ENCODE measurements around the gene LRRC45.

The LRRC45 gene

DNA sequence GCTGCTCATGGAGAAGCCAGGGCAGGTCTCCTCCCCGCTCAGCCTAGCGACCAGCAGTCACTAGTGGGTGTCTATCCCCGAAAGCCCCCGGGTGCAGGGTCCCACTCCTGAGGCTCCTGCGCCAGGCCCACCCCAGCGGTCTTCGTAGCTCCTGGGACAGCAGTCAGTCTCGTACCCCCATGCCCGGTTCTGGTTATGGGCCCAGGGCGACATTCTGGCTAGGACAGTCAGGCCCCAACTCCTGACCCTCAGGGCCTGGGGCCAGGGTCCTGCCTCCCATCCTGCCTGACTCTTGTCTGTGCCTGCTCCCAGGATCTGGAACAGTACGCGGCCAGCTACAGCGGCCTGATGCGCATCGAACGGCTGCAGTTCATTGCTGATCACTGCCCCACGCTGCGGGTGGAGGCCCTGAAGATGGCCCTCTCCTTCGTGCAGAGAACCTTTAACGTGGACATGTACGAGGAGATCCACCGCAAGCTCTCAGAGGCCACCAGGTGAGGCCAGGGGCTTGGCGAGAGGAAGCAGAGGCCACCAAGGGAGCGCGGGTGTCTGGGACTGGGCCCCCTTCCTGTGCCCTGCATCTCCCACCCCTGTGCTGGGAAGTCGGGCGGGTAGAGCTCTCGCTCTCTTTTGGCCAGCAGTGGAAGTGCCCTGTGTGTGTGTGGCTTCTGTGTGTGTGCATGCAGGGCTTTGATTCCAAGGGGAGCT lies 30.6 kb downstream of the LRRC45 start:
- DNase-seq, result no peak

DNA sequence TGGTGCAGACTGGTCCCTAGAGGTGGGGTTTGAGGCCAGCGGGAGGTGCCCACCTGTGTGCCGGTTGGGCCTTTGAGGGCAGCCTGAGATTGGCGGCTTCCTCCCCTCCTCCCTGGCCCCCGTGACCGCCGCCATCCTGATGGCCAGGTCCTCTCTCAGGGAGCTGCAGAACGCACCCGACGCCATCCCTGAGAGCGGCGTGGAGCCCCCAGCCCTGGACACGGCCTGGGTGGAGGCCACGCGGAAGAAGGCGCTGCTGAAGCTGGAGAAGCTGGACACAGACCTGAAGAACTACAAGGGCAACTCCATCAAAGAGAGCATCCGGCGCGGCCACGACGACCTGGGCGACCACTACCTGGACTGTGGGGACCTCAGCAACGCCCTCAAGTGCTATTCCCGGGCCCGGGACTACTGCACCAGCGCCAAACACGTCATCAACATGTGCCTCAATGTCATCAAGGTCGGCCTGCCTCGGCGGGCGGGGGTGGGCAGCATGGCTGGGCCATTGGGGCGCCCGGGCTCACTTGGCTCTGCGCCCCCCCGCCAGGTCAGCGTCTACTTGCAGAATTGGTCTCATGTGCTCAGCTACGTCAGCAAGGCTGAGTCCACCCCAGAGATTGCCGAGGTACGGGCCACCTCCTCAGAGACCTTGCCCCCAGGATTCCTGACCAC lies 31.4 kb downstream of the LRRC45 start:
- DNase-seq, result no peak

DNA sequence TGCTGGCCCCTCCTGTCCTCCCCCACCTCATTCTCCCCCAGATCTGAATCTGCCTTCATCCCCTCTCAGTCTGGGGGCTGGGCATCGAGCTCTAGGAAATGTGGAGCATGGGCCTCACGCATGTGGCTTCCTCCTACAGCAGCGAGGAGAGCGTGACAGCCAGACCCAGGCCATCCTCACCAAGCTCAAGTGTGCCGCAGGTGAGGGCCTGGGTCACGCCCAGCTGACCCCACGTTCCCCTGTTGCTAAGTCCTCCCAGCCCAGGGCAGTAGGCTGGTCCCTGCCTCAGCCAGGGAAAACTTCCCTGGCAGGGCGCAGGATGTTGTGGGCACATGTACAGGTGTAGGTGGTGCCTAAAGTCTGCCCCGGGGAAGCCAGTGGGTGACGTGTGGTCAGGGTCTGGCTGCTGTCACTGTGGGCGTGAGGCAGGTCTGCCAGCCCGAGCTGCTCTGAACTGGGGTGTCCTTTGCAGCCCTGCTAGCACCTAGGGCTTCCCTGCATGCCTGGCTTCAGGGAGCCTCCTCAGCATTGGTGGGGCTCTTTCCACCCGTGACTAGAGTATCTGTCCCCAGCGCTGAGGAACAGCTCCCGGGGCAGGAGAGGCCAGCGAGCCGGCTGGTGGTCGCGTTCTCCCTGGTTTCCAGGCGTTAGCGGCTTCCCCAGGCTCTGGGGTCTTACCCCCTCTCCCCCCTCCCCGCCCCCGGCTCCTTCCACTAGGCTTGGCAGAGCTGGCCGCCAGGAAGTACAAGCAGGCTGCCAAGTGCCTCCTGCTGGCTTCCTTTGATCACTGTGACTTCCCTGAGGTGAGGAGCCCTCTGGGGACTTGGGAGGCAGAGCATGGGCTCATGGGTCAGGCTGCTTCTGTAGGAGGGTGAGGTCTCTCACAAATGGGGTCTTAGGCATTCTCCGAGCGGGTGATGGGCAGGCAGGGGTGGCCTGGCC lies 32.2 kb downstream of the LRRC45 start:
- no peak for DNase-seq

DNA sequence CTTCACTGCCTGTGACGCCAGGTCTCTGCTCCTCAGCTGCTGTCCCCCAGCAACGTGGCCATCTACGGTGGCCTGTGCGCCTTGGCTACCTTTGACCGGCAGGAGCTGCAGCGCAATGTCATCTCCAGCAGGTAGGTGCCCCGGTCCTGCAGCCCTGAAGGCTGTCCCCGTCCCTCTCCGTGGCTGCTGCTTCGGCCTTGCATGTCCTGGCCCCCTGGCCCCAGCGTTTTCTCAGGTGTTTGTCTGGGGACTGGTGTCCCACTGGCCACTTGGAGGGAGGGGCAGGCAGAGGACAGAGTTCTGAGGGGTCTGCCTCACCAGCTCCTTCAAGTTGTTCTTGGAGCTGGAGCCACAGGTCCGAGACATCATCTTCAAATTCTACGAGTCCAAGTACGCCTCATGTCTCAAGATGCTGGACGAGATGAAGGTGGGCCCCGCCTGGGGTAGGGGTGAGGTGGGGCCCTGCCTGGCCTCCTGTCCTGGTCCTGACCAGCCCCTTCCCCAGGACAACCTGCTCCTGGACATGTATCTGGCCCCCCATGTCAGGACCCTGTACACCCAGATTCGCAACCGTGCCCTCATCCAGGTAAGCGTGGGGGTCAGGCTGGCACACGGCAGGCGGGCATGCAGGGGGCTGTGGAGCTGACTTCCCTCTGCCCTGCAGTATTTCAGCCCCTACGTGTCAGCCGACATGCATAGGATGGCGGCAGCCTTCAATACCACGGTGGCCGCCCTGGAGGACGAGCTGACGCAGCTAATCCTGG lies 33.0 kb downstream of the LRRC45 start:
- no peak for DNase-seq

DNA sequence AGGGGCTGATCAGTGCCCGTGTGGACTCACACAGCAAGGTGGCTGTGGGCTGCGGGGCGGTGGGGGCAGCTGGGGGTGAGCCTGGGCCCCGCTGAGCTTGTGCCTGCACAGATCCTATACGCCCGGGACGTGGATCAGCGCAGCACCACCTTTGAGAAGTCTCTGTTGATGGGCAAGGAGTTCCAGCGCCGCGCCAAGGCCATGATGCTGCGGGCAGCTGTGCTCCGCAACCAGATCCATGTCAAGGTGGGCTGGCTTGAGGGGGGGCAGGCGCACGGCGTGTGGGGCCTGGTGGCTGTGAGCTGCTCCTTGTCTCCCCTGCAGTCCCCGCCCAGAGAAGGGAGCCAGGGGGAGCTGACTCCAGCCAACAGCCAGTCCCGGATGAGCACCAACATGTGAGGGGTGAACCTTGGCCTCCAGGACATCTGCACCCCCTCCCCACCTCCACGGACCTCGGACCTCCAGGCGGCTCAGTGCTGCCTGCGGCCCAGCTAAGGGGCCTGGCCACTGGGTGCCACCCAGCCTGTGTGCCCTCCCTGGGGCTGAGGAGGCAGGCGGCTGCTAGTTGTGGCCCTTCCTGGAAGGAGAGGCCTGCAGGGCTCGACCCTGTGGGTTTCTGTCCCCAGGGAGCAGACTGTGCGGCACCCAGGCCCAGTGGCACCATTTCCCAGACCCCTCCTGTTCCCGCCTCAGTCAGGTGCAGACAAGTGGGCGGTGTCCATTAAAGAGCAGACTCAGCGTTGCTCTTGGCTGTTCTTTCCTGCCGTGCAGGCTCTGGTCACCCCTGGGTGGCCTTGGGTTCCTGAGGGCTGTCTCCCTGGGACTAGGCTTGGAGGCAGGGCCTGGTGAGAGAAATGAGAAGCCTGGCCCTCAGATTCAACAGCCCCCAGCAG lies 33.9 kb downstream of the LRRC45 start:
- DNase-seq, result no peak

DNA sequence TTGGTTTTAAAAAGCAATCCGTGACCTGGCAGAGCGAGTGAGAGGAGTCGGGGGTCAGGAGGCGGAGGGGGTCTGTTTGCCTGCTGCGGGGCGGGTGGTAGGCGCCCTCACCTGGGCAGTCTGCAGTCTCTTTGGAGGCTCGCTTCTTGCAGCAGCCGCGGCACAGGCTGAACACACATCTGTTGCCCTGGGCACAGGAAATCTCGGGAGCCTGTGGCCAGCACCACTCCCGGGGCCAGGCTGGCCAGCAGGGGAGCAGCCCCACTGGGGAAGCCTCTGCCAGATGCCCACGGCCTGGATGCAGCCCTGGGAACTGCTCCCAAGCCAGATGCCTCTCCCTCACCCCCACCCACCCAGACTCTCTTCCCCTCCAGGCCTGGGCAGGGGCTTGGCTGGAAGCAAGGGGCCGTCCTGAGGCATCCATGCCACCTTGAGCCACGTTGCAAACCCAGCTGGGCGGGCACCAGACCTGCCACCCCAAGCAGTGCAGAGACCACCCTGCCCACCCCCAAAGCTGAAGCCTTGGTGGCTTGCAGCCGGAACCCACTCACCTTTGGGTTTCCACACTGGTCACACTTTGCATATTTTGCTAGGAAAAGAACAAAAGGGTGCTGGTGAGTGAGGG lies 35.2 kb downstream of the LRRC45 start:
- no peak for DNase-seq

DNA sequence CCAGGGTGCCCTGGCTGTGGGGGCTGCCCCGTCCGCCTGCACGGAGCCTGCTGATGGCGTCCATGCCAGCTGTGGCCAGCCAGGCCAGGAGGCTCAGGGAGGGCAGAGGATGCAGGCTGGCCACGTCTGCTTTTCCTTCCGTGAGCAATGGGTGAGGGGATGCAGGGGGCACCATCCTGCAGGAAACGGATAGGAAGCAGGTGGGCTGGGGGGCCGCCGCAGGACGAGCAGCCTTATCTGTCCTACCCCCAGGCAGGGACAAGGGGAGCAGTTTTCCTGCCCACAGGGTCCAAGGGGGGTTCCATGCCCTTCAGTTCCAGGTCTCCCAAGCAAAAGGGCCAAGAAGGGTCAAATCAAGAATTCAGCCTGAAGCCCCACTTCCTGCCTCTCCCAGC lies 35.7 kb downstream of the LRRC45 start:
- no peak for DNase-seq

DNA sequence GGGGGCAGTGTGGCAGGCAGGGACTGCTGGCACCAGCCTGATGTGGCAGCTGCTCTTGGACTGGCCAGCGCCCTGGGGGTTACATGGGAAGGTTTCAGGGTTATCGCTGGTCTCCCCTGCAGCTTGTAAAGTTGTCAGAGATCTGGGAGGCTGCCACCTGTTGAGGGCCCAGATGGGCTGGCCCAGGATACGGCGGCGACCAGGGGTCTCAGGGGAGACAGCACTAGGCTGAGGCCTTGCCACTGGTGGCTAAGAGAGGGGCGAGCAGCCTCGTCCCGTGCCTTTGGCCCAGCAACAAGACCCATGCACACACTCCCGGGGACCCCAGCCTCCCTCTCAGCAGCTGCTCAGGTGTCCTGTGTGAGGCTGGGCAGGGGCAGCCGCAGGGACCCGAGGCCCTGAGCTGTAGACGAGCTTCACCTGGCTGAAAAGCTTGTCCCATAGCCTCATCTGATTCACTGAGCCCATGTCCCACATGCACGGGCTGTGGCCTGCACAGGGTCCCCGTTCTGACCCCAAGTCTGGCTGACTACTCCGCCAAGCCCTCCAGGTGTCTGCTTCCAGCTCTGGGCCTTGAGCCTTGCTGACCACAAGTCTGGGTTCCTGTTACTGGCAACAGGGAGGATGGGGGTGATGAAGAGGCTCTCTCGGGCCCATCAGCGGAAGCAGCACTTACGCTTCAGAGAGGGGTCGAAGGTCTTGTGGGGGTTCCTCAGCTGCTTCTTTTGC lies 36.3 kb downstream of the LRRC45 start:
- DNase-seq, result no peak

DNA sequence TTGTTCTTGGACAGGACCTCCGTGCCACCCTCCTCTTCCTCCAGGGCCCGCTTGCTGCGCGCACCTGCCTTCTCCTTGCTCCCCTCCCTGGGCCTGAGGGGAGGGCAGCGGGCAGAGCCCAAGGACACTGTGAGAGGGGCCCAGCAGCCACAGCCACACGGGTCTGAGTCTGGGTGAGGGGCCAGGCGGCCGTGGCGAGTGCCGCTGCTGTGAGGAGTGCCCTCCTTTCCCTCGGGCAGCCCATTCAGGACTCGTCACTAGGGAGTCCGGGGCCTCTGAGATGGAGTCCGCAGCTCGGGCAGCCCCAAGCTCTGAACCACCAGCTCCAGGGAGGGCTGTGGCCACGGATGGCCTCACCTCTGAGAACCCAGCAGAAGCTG lies 36.9 kb downstream of the LRRC45 start:
- no peak for DNase-seq

DNA sequence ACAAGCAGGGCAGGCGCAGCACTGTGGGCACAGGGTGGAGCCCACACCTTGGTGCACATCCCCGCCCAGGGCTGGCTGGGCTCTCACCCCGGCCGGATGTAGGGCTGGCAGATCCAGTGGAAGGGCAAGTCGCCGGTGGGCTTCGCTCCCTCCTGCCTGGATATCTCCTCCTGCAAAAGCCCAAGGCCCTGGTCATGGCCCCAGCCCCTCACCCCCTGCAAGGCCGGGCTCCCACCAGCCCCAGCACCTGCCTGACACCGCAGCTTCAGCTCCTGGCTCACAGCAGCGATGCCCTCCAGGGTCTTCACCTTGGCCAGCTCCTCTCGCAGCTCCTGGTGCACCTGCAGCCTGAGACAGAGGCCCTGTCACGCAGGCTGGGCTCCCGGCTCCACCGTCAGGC lies 37.5 kb downstream of the LRRC45 start:
- DNase-seq, result no peak

DNA sequence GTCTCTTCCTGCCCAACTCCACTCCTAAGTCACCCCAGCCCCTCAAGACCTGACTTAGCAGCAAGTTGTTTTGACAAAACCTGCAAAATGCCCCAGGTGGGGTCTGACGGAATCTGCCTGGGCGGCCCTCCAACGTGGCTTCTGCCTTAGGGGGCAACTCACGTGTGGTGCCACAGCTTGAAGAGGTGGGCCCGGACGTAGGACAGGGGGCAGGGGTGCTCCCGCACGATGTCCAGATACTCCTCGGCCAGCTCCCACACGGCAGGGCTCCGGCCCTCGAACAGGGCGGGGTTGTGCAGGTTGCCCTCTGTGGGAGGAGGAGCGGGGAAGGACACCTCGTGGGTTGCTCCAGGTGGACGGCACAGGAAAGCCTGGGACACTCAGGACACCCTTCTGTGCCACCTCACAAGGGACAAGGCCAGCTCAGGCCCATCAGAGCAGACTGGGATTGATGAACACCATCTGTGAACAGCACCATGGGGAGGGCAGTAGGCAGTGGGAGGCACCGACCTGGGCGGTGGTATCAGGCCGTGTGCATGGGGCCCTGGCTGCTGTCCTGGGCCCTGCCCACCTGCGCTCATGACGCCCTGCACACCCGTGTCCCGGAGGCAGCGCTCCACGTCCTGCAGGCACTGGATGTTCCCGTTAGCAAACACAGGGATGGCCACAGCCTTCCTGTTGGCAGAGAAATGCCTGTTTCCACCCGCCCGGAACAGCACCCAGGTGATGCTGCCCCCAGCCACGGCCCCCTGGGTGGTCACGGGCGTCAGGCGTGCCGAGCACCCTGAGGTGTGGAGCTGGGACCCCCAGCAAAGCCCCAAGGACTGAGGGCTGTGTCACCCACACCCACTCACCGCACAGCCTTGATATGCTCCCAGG lies 38.2 kb downstream of the LRRC45 start:
- no peak for DNase-seq

DNA sequence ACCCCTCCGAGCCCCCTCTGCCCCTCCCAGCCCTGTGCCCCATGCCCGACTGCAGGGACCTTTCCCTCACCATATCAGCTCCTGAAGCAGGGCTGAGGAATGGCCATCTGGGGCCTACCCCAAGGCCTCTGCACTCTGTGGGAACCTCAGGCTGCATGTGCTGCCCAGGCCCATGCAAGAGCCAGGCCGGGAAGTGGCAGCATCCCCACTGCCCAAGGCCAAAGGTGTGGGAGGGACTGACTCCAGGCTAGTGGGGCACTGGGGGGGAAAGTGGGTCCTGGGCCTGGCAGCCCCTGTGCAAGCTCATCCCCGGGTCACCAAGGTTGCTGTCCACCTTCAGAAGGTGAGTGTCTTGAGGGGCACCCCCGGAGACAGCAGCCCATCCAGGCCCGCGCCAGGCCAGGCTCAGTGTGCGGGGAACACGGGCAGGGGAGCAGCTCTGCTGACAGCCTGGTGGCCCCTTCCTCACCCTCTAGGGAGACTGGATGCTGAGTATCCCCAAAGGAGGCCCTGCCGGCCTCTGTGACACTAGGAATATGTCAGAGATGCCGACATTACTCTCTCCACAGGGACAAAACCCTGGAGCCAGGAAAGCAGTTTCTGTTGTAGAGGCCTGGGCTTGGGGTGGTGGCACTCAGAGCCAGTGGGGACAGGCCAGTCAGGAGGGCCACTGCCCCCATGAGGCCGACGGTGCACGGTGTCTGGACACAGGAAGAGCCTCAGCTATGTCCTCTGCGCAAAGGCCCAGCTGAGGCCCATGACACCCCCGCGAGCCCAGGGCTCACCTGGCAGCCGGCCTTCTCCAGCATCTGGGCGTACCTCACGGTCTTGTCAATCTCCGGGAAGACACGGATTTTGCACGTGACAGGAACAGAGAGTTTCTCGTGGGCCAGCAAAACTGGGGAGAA lies 39.2 kb downstream of the LRRC45 start:
- peak in 1 of 3 donors; percentile 25 for DNase-seq

DNA sequence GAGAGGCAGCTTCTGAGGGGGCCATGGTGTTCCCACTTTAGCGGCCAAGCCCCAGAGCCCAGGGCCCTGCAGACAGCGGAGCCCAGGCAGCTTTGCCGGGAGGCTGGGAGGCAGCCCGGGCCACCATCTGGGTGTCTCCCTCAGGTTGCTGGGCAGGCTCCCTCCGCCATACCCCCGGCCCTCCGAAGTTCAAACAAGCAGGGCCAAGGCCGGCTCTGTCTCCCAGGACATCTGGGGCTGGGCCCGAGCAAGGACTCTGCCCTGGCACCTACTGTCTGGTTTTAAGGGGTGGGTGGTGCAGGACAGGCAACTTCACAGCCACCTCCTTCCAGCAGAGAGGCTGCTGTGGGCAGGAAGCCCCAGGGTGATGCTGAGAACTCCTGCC lies 39.9 kb downstream of the LRRC45 start:
- no peak for DNase-seq

DNA sequence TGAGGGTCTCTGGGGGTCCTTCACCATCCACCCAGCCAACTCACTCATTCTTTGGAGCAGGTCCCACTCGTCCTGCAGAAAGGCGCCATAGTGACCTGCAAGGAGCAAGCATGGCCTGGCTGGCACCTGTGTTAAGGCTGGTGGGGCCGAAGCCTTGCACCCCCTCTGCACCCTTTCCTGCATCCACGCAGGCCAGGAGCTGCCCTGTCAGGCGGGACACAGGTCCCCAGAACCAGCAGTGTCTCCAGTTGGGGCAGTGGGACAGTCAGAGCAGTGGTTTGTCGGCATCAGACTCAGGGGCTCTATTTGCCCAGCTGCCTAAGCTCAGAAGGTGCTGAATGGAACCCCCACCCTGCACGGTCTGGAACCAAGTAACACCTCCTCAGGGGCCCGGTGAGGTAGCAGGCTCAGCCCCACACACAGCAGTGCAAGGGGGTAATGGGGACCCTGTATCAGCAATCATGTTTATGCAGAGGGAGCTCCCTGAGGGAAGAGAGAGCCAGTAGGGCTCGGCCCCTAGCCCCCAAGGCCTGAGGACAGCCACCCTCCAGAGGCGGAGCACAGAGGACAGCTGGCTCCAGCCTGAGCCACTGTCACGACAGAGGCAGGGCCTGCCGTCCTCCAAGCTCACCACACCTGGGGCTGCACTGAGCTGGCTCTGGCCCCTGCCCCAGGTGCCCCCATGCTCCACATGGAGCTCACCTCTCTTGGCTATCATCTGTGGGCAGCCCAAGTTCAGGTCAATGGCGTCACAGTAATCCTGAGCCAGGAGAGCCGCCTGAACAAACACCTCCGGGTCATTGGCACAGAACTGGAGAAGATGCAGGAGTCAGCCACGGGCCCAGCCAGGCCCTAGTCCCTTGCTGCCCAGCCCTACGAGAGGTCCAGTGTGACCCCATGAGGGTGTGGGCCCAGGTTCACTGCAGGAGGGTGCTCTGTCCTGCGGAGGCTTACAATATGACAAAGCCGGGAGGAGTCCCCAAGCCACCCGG lies 40.6 kb downstream of the LRRC45 start:
- DNase-seq, result no peak

DNA sequence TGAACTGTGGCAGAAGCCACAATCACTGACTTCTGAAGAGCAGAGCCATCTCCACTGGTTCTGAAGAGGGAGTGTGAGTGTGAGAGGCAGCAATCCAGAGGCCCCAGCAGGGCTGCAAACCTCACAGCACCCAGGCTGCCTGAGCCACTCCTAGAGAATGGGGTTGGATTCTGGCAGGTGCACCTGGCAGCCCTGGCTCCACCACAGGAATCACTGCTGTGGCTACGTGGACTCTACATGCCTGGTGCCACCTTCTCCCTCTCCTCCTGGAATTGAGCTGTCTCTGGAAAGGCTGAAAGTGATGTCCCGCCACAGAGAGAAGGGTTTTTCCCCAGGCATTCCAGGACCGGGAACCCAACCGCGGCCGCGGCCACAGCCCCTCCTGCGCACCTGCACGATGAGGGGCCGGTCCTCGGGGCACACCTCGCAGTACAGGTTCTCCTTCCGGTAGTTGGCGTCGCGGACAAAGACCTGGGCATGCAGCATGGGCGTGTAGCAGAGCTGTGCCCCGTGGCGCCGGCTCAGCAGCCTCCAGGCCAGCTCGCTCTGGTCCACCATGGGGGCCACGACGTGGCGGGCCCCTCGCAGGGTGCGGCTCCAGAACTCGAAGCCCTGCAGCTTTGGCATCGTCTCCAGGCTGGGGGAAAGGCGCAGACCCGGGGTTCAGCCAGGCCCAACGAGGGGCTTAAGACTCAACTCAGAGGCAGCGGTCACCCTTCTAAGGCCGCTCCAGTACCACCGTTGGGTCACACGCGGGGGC lies 41.5 kb downstream of the LRRC45 start:
- no peak for DNase-seq

DNA sequence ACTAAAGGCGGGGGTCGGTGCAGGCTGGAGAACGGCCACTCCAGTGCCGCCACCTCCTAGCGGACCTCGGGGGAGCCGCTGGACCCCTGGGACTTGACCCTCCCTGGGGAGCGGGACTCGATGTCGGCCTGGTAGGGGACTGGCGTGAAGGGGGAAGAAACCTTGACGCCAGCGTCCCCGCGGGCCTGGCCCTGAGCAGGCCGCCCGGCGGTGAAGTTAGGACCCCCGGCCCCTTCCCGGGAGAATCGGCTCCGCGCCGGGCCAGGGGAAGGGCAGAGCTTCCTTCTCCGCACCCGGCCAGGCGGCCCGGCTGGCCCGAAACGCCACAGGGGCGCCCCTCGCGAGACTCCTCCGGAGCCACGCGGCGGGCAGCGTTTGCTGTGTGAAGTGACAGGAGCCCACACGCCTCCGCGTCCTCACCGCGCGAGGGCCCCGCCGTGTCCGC lies 42.1 kb downstream of the LRRC45 start:
- peak in 2 of 3 donors; percentile 59 to 73 for DNase-seq
